Measurements from ENCODE around the gene MANSC1.

- no peak for TF ChIP-seq CTCF (IDR thresholded peaks at IDR 0.05)
- no peak for TF ChIP-seq EZH2 (IDR thresholded peaks at IDR 0.05)
Measured at GRCh38 chr12:12358528-12358927, 8.5 kb upstream of the MANSC1 start.
